HG02759 (cell line): Measurements from ENCODE around the gene LRRC2.
"Not testable (repeated sequence)": the region's sequence is repeated elsewhere in the genome, so short reads cannot be mapped to it uniquely, and the experiment has no call there.

ENCODE experiments used
- ATAC-seq: cut with Tn5 transposase; IDR thresholded peaks from one replicate; pipeline ENCODE4 v1.9.1; 2021; ENCODE audit warnings: mild to moderate bottlenecking, moderate library complexity; ENCODE audit not compliant: unreplicated experiment

Gene LRRC2

DNA sequence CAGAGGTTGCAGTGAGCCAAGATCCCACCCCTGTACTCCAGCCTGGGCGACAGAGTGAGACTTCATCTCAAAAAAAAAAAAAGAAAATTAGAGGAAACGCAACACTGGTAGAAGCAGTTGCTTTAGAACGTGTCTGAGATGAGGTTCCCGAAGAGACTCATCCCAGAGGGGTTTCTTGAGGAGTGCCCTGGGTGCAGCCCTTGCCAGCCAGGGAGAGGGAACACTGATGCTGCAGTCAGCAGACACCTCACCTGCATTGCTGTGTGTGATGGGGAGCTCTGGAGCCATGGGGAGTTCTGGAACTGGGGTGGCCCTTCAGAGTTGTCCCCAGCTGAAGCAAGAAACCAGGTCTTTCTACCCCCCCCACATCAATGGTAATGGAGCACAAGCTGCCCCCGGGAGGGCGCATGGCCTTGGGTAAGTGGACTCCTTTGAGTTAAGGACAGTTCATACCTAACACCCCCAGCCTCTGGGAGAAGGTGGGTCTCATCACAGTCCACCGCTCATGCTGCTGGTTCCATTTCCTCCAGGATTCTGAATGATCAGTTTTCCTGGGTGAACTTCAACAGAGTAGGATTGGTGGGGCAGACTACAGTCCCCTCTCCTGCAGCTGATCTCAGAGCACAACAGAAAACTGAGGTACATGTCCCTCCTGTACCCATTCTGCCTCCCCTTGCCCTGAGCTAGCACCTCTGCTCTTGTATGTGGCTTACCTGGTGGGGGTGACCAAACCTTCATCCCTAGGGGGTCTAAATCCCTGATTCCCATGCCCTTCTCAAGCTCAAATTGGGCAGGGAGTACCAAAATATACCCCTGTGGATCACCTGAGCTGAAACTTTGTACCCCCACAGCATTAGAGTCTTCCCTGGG lies 18.7 kb upstream of the LRRC2 start:
- ATAC-seq = no peak

- no peak for ATAC-seq
These were observed 14.6 kb upstream of the LRRC2 start for GRCh38 chr3:46580675-46581074.

- ATAC-seq = no peak
These were observed 13.7 kb upstream of the LRRC2 start for GRCh38 chr3:46579756-46580286.

- no peak for ATAC-seq
These were observed 13.1 kb upstream of the LRRC2 start for GRCh38 chr3:46578973-46579755.

GRCh38 chr3:46577580-46578249 lies 11.6 kb upstream of the LRRC2 start:
- ATAC-seq = not testable (repeated sequence)

DNA sequence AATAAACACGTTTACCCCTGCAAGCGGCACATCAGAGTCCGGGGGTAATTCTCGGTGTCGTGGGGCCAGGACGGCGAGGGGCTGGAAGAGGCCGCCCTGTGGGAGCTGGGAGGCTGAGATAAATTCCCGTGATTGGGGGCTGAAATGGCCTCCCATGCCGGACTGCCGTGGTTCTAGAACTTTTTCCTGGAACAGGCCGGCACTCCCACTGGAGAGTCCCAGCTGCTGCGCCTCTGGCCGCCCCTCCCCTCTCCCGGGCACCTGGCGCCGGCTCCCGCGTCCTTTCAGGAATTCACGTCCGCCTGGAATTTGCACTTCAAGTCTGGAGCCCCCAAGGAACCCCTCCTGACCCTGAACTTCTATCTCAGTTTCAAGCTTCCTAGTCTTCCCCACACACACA lies 10.8 kb upstream of the LRRC2 start:
- ATAC-seq = no peak

- no peak for ATAC-seq
These were observed 10.3 kb upstream of the LRRC2 start for GRCh38 chr3:46576386-46576785.

- ATAC-seq = no peak
These were observed 9.6 kb upstream of the LRRC2 start for GRCh38 chr3:46575577-46576222.

GRCh38 chr3:46574881-46575576 lies 8.9 kb upstream of the LRRC2 start:
- ATAC-seq = no peak

- ATAC-seq = no peak
These were observed 8.1 kb upstream of the LRRC2 start for GRCh38 chr3:46574243-46574646.

DNA sequence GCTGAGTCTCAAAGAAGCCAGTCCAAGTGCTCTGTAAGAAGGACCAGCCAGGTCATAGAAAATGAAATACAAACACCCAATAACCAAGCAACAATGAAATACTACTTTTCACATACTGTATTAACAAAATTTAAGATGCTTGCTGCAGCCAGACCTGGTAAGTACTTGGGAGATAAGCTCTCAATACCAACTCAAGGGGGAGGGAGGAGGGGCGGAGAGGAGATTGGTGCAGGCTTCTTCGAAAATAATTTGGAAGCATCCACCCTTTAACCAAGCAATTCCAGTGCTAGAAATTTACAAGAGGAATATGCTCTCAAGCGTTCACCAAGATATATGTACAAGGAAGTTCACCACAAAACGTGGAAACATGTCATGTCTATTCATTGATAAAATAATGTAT lies 7.6 kb upstream of the LRRC2 start:
- no peak for ATAC-seq

DNA sequence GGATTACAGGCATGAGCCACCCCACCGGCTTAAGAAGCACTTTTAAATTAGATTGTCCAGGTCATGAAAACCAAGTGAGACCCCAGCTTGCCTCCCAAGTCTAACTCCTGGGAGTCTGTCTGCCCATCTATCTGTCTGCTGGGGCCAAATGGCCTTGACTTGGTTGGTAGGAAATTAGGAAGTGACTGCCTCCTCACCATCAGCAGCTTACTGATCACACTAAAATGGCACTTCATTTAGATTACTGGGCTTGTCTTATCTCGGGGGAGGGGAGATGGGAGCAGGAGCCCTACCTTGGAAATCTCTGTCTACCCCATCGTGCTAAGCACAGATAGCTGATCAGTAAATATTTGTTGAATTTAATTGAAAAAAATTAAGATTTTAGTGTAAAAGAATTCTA lies 5.6 kb upstream of the LRRC2 start:
- ATAC-seq = no peak

- ATAC-seq = no peak
These were observed 479 bp downstream of the LRRC2 start for GRCh38 chr3:46565607-46566039.

GRCh38 chr3:46565077-46565476 lies 1.0 kb downstream of the LRRC2 start:
- ATAC-seq = no peak

GRCh38 chr3:46564190-46565021 lies 1.7 kb downstream of the LRRC2 start:
- no peak for ATAC-seq

GRCh38 chr3:46561951-46562350 lies 4.2 kb downstream of the LRRC2 start:
- no peak for ATAC-seq

GRCh38 chr3:46561511-46561910 lies 4.6 kb downstream of the LRRC2 start:
- no peak for ATAC-seq

- no peak for ATAC-seq
These were observed 6.9 kb downstream of the LRRC2 start for GRCh38 chr3:46559091-46559704.
